ENCODE measurements around the gene PCSK2. TPM values are rescaled to one million over a fixed set of nuclear protein-coding genes. Genes with fewer than 3 reads are reported as not detected.

Gene PCSK2
- total RNA-seq, 1 donor from 2014 or later, result 2.2 TPM

GRCh38 chr20:17343656-17344452 is 117.0 kb downstream of the PCSK2 start:
- DNase-seq, result peak; percentile 29

GRCh38 chr20:17344790-17345189 is 118.0 kb downstream of the PCSK2 start:
- DNase-seq, result no peak

GRCh38 chr20:17345321-17345720 is 118.5 kb downstream of the PCSK2 start:
- DNase-seq, result no peak

GRCh38 chr20:17350321-17350720 is 123.5 kb downstream of the PCSK2 start:
- DNase-seq, result no peak

- no peak for DNase-seq
These were observed 130.4 kb downstream of the PCSK2 start for GRCh38 chr20:17357238-17357637.

- no peak for DNase-seq
These were observed 132.0 kb downstream of the PCSK2 start for GRCh38 chr20:17358854-17359253.

GRCh38 chr20:17364681-17365080 is 137.8 kb downstream of the PCSK2 start:
- DNase-seq, result no peak

GRCh38 chr20:17365831-17366230 is 139.0 kb downstream of the PCSK2 start:
- no peak for DNase-seq

- DNase-seq, result no peak
These were observed 142.7 kb downstream of the PCSK2 start for GRCh38 chr20:17369506-17369905.

GRCh38 chr20:17372806-17373440 is 146.1 kb downstream of the PCSK2 start:
- DNase-seq, result no peak

- DNase-seq, result no peak
These were observed 147.2 kb downstream of the PCSK2 start for GRCh38 chr20:17374086-17374485.

GRCh38 chr20:17376031-17376430 is 149.2 kb downstream of the PCSK2 start:
- no peak for DNase-seq

- DNase-seq, result no peak
These were observed 150.4 kb downstream of the PCSK2 start for GRCh38 chr20:17377231-17377630.

GRCh38 chr20:17379651-17380050 is 152.8 kb downstream of the PCSK2 start:
- no peak for DNase-seq

GRCh38 chr20:17380801-17381200 is 154.0 kb downstream of the PCSK2 start:
- peak; percentile 18 for DNase-seq

- DNase-seq, result no peak
These were observed 154.9 kb downstream of the PCSK2 start for GRCh38 chr20:17381724-17382123.

GRCh38 chr20:17385798-17386197 is 159.0 kb downstream of the PCSK2 start:
- DNase-seq, result no peak

GRCh38 chr20:17390655-17391054 is 163.8 kb downstream of the PCSK2 start:
- no peak for DNase-seq

GRCh38 chr20:17391127-17391771 is 164.4 kb downstream of the PCSK2 start:
- DNase-seq, result no peak

GRCh38 chr20:17394411-17394810 is 167.6 kb downstream of the PCSK2 start:
- no peak for DNase-seq

GRCh38 chr20:17395729-17396128 is 168.9 kb downstream of the PCSK2 start:
- DNase-seq, result no peak

GRCh38 chr20:17399303-17399985 is 172.6 kb downstream of the PCSK2 start:
- no peak for DNase-seq

- DNase-seq, result no peak
These were observed 176.6 kb downstream of the PCSK2 start for GRCh38 chr20:17403461-17403860.
